NCI-H187 treated with DMSO at 0.1 percent for 48 hours (cell line): ENCODE results near the gene RFX5.
A peak's percentile ranks its signal among the peaks of the same experiment; 100 is the strongest.
"Not testable (repeated sequence)": the region's sequence is repeated elsewhere in the genome, so short reads cannot be mapped to it uniquely, and the experiment has no call there.

Source experiments
- DNase-seq: peaks from one replicate; lab custom pipeline; 2025; lab: John Stamatoyannopoulos, UW

RFX5 gene

GRCh38 chr1:151346769-151347522 lies at the start of gene RFX5:
Gene RFX5 (minus strand): TSS chr1:151347252. CDS start chr1:151346320, 932 bp downstream.
- peak; percentile 98 for DNase-seq

GRCh38 chr1:151396265-151396664 lies 49.2 kb upstream of the RFX5 start:
- DNase-seq, result not testable (repeated sequence)

- no peak for DNase-seq
Observed at GRCh38 chr1:151393583-151393982, 46.5 kb upstream of the RFX5 start.

- DNase-seq, result no peak
Observed at GRCh38 chr1:151391079-151391563, 44.1 kb upstream of the RFX5 start.

- DNase-seq, result not testable (repeated sequence)
Observed at GRCh38 chr1:151390221-151391078, 43.4 kb upstream of the RFX5 start.

GRCh38 chr1:151386002-151386401 lies 39.0 kb upstream of the RFX5 start:
- no peak for DNase-seq

GRCh38 chr1:151384584-151384983 lies 37.5 kb upstream of the RFX5 start:
- no peak for DNase-seq

GRCh38 chr1:151377150-151377884 lies 30.3 kb upstream of the RFX5 start:
- no peak for DNase-seq

- no peak for DNase-seq
Observed at GRCh38 chr1:151373196-151373595, 26.1 kb upstream of the RFX5 start.

- DNase-seq, result peak; percentile 55
Observed at GRCh38 chr1:151372058-151372934, 25.2 kb upstream of the RFX5 start, which contains the start of gene SELENBP1. Gene SELENBP1 (minus strand): TSS chr1:151372705. CDS start chr1:151372641, 64 bp downstream.

GRCh38 chr1:151371370-151372057 lies 24.5 kb upstream of the RFX5 start:
- peak; percentile 70 for DNase-seq

GRCh38 chr1:151370211-151370911 lies 23.3 kb upstream of the RFX5 start:
- no peak for DNase-seq

- no peak for DNase-seq
Observed at GRCh38 chr1:151369621-151370048, 22.6 kb upstream of the RFX5 start.

- no peak for DNase-seq
Observed at GRCh38 chr1:151369302-151369610, 22.2 kb upstream of the RFX5 start.

GRCh38 chr1:151368393-151369301 lies 21.6 kb upstream of the RFX5 start:
- no peak for DNase-seq

GRCh38 chr1:151367658-151368392 lies 20.8 kb upstream of the RFX5 start:
- DNase-seq, result no peak

GRCh38 chr1:151364996-151365395 lies 17.9 kb upstream of the RFX5 start:
- DNase-seq, result no peak
